Natural killer cell (primary cell): ENCODE measurements around the gene GAS2L3. TPM values are rescaled to one million over a fixed set of nuclear protein-coding genes. Genes with fewer than 3 reads are reported as not detected.

Experiments used
- ATAC-seq, 3 donors: fragments of 150-1000 bp in 2 of 3; fragments of 200-7000 bp in 1 of 3; cut with Tn5 transposase; 1 replicate in 1 of 3; 2 replicates in 2 of 3; pipeline ENCODE4 v1.10.0; 2021; ENCODE audit warnings: mild to moderate bottlenecking in 2 of 3, moderate library complexity in 2 of 3
- DNase-seq, 2 donors: peaks; one replicate each; pipeline versions ENCODE4 v3.0.0 to v3.0.0-alpha.2; 2013 to 2021; ENCODE audit warnings: mixed read lengths in 1 of 2
- H3K27ac ChIP-seq: one replicate; pipeline ENCODE4 v1.5.1; 2013; ENCODE audit warnings: mild to moderate bottlenecking, low read length
- H3K27me3 ChIP-seq: one replicate; pipeline ENCODE4 v1.6.1; 2013; ENCODE audit warnings: low read length; ENCODE audit not compliant: control insufficient read depth, insufficient read depth
- H3K36me3 ChIP-seq: one replicate; pipeline ENCODE4 v1.6.1; 2013; ENCODE audit warnings: low read length; ENCODE audit not compliant: control insufficient read depth, insufficient read depth
- H3K4me1 ChIP-seq: one replicate; pipeline ENCODE4 v1.6.1; 2013; ENCODE audit warnings: low read length; ENCODE audit not compliant: control insufficient read depth, insufficient read depth
- H3K4me3 ChIP-seq: one replicate; pipeline ENCODE4 v1.5.1; 2013; ENCODE audit warnings: low read length
- H3K9me3 ChIP-seq: one replicate; pipeline ENCODE4 v1.6.1; 2013; ENCODE audit warnings: low read length; ENCODE audit not compliant: control insufficient read depth, insufficient read depth
- H3K27ac Mint-ChIP-seq, 2 donors: one replicate each; pipeline ENCODE4 v1.8.0; 2022; ENCODE audit warnings: mild to moderate bottlenecking in 2 of 2, mixed read lengths in 2 of 2, moderate library complexity in 1 of 2
- H3K27me3 Mint-ChIP-seq, 2 donors: one replicate each; pipeline ENCODE4 v1.8.0; 2022; ENCODE audit warnings: low read depth in 2 of 2, mixed read lengths in 2 of 2
- H3K36me3 Mint-ChIP-seq: one replicate; pipeline ENCODE4 v1.8.0; 2022; ENCODE audit warnings: mixed read lengths
- H3K4me1 Mint-ChIP-seq, 2 donors: one replicate each; pipeline ENCODE4 v1.8.0; 2022; ENCODE audit warnings: mixed read lengths in 2 of 2
- H3K4me3 Mint-ChIP-seq: one replicate; pipeline ENCODE4 v1.8.0; 2022; ENCODE audit warnings: mild to moderate bottlenecking, moderate library complexity, mixed read lengths
- H3K9me3 Mint-ChIP-seq, 2 donors: one replicate each; pipeline ENCODE4 v1.8.0; 2022; ENCODE audit warnings: mixed read lengths in 2 of 2
- WGBS: methylation state at CpG from one replicate; pipeline ENCODE4 v1.1.7; 2013; ENCODE audit warnings: missing lambda C conversion rate; ENCODE audit not compliant: insufficient coverage; 5-methylcytosine and 5-hydroxymethylcytosine counted together
- intact Hi-C: fragments of 100-400 bp; cut with micrococcal nuclease; formaldehyde crosslinking; loops from one replicate; pipeline ENCODE4 v1.14.2; 2022
- total RNA-seq, 4 donors: library from RNA; stranded (reverse); fragments of 120-200 nt in 1 of 4; gene quantifications; one replicate each; pipeline versions ENCODE4 v1.2.3 to v1.2.4, GENCODE V29; 2013 to 2022
- TF ChIP-seq, protein P1 (sequence below): fragments of 200-600 bp; IDR thresholded peaks from one replicate; pipeline ENCODE4 v1.8.0; 2022; ENCODE audit warnings: antibody characterized with exemption

GAS2L3 gene
- total RNA-seq, 3 donors from 2014 or later (not counting 1 experiment from before 2014, with no cell fraction given) = 0.66 to 1.4 (median 1.0) TPM

DNA sequence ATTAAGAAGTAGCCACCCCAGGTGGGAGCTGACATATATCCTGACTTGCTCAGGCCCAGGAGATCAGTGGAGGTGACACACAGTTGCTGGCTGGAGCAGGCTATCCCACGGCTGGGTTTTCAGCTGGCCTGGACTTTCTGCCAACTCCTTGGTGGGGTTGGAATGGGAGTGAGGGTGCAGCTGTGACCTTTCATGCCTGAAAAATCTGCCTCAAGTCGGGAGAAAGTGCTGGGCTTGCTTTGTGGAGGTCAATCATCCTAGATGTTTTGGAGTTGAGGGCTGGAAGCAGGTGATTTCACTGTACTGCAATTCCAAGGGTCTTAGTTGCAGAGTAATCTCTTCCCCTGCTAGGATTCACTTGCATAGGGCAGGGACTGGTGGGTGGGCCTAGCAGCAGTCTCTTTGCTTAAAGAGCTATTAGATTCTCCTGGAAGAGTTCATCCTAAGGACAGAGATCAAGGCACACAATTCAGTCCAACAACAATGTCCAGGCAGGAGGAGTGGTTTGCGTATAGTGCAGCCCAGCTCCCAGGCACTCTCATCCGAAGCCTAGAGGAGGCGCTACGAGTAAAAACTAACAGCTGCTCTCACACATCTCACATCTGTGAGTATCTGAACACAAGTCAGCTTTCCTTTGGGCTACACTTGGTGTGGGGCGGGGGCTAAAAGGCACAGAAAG lies 98.1 kb downstream of the GAS2L3 start:
- Histone ChIP-seq H3K27me3 (no peaks in the 10 kb centered on the region), H3K4me1 (no peaks in the 10 kb centered on the region), H3K36me3 (no peaks in the 10 kb centered on the region), H3K4me3 (no peak overlapping the region), H3K9me3 (no peaks in the 10 kb centered on the region), H3K27ac (no peak overlapping the region)
- no peak overlapping the region for H3K27ac Mint-ChIP-seq
- no peaks in the 10 kb centered on the region for H3K9me3 Mint-ChIP-seq
- no peaks in the 10 kb centered on the region for H3K36me3 Mint-ChIP-seq
- no peak for DNase-seq
- H3K27me3 Mint-ChIP-seq = no peaks in the 10 kb centered on the region
- no peaks in the 10 kb centered on the region for H3K4me1 Mint-ChIP-seq
- intact Hi-C loops = loop anchor here (10.0 kb wide), 1 partner anchor 437 kb away; no protein-coding TSS in a partner anchor
- H3K4me3 Mint-ChIP-seq = no peak overlapping the region
- TF ChIP-seq, protein P1, sequence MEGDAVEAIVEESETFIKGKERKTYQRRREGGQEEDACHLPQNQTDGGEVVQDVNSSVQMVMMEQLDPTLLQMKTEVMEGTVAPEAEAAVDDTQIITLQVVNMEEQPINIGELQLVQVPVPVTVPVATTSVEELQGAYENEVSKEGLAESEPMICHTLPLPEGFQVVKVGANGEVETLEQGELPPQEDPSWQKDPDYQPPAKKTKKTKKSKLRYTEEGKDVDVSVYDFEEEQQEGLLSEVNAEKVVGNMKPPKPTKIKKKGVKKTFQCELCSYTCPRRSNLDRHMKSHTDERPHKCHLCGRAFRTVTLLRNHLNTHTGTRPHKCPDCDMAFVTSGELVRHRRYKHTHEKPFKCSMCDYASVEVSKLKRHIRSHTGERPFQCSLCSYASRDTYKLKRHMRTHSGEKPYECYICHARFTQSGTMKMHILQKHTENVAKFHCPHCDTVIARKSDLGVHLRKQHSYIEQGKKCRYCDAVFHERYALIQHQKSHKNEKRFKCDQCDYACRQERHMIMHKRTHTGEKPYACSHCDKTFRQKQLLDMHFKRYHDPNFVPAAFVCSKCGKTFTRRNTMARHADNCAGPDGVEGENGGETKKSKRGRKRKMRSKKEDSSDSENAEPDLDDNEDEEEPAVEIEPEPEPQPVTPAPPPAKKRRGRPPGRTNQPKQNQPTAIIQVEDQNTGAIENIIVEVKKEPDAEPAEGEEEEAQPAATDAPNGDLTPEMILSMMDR = no peak
- WGBS = 78% methylated on average over 6 of the region's 7 CpGs
- no peak for ATAC-seq

DNA sequence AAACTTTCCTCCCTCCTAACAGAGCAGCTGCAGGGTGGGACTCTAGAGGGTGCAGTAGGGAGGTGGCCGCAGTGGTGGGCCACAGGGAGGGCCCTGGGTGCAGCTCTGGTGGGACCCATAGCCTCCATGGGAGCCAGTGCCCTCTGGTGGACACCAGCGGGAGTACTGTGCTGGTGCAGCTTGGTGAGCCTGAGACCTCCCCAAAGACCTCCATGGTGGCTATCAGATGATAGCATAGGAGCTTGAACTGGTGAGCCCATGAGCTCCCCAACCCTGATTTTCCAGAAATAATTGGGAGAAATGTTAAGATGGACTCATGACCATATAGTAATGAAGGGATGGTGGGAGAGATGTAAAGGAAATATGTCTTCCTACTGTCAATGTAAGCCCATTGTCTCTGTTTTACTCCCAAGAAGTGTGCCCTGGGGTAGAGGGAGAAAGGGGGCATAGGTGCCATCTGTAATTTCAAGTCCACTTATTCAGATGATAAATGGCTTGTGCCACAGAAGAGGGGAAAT lies 98.7 kb downstream of the GAS2L3 start:
- no peak overlapping the region for H3K4me3 Mint-ChIP-seq
- no peaks in the 10 kb centered on the region for H3K36me3 Mint-ChIP-seq
- peak in 1 of 2 donors; percentile 9 for DNase-seq
- Histone ChIP-seq H3K36me3 (no peaks in the 10 kb centered on the region), H3K4me3 (no peak overlapping the region), H3K9me3 (no peaks in the 10 kb centered on the region), H3K27me3 (no peaks in the 10 kb centered on the region), H3K27ac (no peak overlapping the region), H3K4me1 (no peaks in the 10 kb centered on the region)
- H3K27ac Mint-ChIP-seq = no peak overlapping the region
- no peaks in the 10 kb centered on the region for H3K27me3 Mint-ChIP-seq
- no peaks in the 10 kb centered on the region for H3K4me1 Mint-ChIP-seq
- WGBS = 57% methylated on average over 2 of the region's 2 CpGs
- peak in 1 of 3 donors; percentile 47 for ATAC-seq
- H3K9me3 Mint-ChIP-seq = no peaks in the 10 kb centered on the region
- TF ChIP-seq, protein P1 = no peak
- intact Hi-C loops = loop anchor here (10.0 kb wide), 1 partner anchor 437 kb away; no protein-coding TSS in a partner anchor

DNA sequence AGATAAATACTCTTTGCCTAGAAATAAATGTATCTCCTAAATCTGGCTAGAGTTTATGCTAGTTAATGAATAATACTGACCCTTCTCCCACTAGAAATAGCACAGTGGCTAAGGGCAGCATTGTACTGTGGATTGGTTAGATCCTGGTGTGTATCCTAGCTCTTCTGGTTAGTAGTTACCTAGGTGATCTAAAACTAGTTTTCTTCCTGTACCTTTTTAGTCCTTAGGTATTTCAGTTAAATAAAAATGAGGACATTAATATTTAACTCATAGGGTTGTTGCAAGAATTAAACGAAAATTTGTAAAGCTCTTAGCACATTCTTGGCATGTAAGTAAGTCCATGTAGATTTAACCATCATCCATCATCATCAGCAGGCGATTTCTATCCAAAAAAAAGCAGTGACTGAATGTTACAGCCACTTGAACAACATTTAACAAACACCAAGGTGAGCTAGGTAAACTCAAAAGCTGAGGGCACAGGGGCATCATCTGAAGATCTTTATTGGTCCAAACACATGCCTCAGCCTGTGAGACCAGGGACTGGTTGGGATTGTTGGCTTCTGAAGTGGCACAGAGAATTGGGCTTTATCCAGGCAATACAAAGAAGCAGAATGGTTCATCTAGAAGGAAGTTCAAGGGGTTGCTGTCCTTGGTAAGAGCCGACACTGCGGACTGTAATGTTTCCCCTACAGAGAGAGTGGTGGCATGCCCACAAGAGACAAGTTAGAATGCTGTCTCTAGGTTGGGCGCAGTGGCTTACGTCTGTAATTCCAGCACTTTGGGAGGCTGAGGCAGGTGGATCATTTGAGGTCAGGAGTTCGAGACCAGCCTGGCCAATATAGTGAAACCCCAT lies 100.8 kb downstream of the GAS2L3 start:
- Histone ChIP-seq H3K27ac (no peak overlapping the region), H3K4me1 (no peaks in the 10 kb centered on the region), H3K9me3 (no peaks in the 10 kb centered on the region), H3K36me3 (no peaks in the 10 kb centered on the region), H3K27me3 (no peaks in the 10 kb centered on the region), H3K4me3 (no peak overlapping the region)
- DNase-seq = no peak
- ATAC-seq = no peak
- H3K4me3 Mint-ChIP-seq = no peak overlapping the region
- no peaks in the 10 kb centered on the region for H3K27me3 Mint-ChIP-seq
- no peaks in the 10 kb centered on the region for H3K4me1 Mint-ChIP-seq
- H3K9me3 Mint-ChIP-seq = no peaks in the 10 kb centered on the region
- no peak overlapping the region for H3K27ac Mint-ChIP-seq
- intact Hi-C loops = loop anchor here (10.0 kb wide), 1 partner anchor 439 kb away; no protein-coding TSS in a partner anchor
- no peaks in the 10 kb centered on the region for H3K36me3 Mint-ChIP-seq
- TF ChIP-seq, protein P1 = no peak
- WGBS = 64% methylated on average over 5 of the region's 7 CpGs

Other genes with a start within 250 kb of the GAS2L3 start
- not detected for gene SLC17A8, start 216.6 kb upstream of the GAS2L3 start, total RNA-seq
- gene NR1H4, start 99.8 kb upstream of the GAS2L3 start, total RNA-seq = not detected
- gene ANO4, start 221.1 kb downstream of the GAS2L3 start, total RNA-seq = not detected